Endothelial cell of umbilical vein (primary cell): ENCODE data around the gene TAS1R2. TPM values are rescaled to one million over a fixed set of nuclear protein-coding genes. Genes with fewer than 3 reads are reported as not detected.

Experiments used
- BruUV-seq: library from RNA; stranded (reverse); fragments of 400-500 nt; replicated peaks from 2 replicates; lab custom pipeline; 2021; lab: Mats Ljungman, UMichigan
- CTCF ChIA-PET: fragments of 300-600, 350-600 bp; sonication (Branson Sonifier 250); formaldehyde crosslinking; loops from one replicate; lab custom pipeline; 2021; ENCODE audit warnings: antibody characterized with exemption, inconsistent platforms; lab: Charles Lee
- POLR2A ChIA-PET: fragments of 300-600, 350-600 bp; sonication (Branson Sonifier 250); formaldehyde crosslinking; loops from one replicate; lab custom pipeline; 2021; ENCODE audit warnings: antibody characterized with exemption, inconsistent platforms; lab: Charles Lee
- DNase-seq: peaks from one replicate; pipeline ENCODE4 v3.0.0-alpha.2; 2011; ENCODE audit warnings: low read depth, low spot score
- FAIRE-seq: peaks from 2 replicates; lab custom pipeline; 2011; peaks lifted over from hg19 to GRCh38; lab: Jason Lieb, UNC
- H2AFZ ChIP-seq: 2 replicates; pipeline ENCODE4 v1.6.0; 2012; ENCODE audit warnings: low read depth, low read length, control low read depth, inconsistent platforms
- H3K27ac ChIP-seq: 2 replicates; pipeline ENCODE4 v1.5.1; 2011; ENCODE audit warnings: low read depth, mild to moderate bottlenecking, control low read depth, low read length, moderate library complexity; ENCODE audit not compliant: insufficient read depth
- H3K27me3 ChIP-seq, 2 experiments: 2 replicates each; pipeline versions ENCODE4 v1.6.0 to v1.6.1; 2011; ENCODE audit warnings: low read length in 2 of 2, mixed read lengths in 1 of 2; ENCODE audit not compliant: control insufficient read depth in 2 of 2, insufficient read depth in 2 of 2
- H3K36me3 ChIP-seq, 2 experiments: 2 replicates in 1 of 2; 3 replicates in 1 of 2; pipeline ENCODE4 v1.5.1; 2011; ENCODE audit warnings: low read length in 2 of 2, mild to moderate bottlenecking in 1 of 2, moderate library complexity in 1 of 2; ENCODE audit not compliant: control insufficient read depth in 2 of 2, insufficient read depth in 2 of 2; ENCODE audit errors: extremely low read depth in 1 of 2
- H3K4me1 ChIP-seq: 3 replicates; pipeline ENCODE4 v1.5.1; 2011; ENCODE audit warnings: mild to moderate bottlenecking, low read length; ENCODE audit not compliant: control insufficient read depth, insufficient read depth; ENCODE audit errors: extremely low read depth
- H3K4me2 ChIP-seq: 2 replicates; pipeline ENCODE4 v1.6.1; 2011; ENCODE audit warnings: low read length, control low read depth, mixed read lengths; ENCODE audit not compliant: insufficient read depth
- H3K4me3 ChIP-seq, 3 experiments: fragments of 200-600 bp in 1 of 3; sonication (generic), shearing (Covaris generic) in 1 of 3; replicated peaks in 1 of 3; 2 replicates each; pipeline ENCODE4 v1.5.1; 2011 to 2016; ENCODE audit warnings: control low read depth in 3 of 3, low read length in 3 of 3, mild to moderate bottlenecking in 2 of 3, inconsistent platforms in 1 of 3, low read depth in 1 of 3, moderate library complexity in 1 of 3; ENCODE audit not compliant: insufficient read depth in 1 of 3
- H3K79me2 ChIP-seq: 2 replicates; pipeline ENCODE4 v1.6.0; 2012; ENCODE audit warnings: low read length, inconsistent platforms; ENCODE audit not compliant: control insufficient read depth, insufficient read depth
- H3K9ac ChIP-seq: replicated peaks from 2 replicates; pipeline ENCODE3; 2011; ENCODE audit warnings: low read length, control low read depth; ENCODE audit not compliant: insufficient read depth; ENCODE audit errors: extremely low read depth
- H3K9me1 ChIP-seq: replicated peaks from 3 replicates; pipeline ENCODE4 v1.6.0; 2011; ENCODE audit warnings: mild to moderate bottlenecking, low read length; ENCODE audit not compliant: control insufficient read depth, insufficient read depth; ENCODE audit errors: extremely low read depth
- H3K9me3 ChIP-seq: replicated peaks from 2 replicates; pipeline ENCODE4 v1.5.1; 2012; ENCODE audit warnings: low read length, inconsistent platforms; ENCODE audit not compliant: control insufficient read depth, insufficient read depth
- H4K20me1 ChIP-seq: replicated peaks from 2 replicates; pipeline ENCODE3; 2011; ENCODE audit warnings: mild to moderate bottlenecking, low read length; ENCODE audit not compliant: control insufficient read depth, insufficient read depth; ENCODE audit errors: extremely low read depth
- CTCF ChIP-seq, 2 donors: IDR thresholded peaks; 1 replicate in 1 of 2; 2 replicates in 1 of 2; pipeline ENCODE4 v1.5.1; 2011; ENCODE audit warnings: low read length in 2 of 2, mild to moderate bottlenecking in 2 of 2, moderate library complexity in 2 of 2, control low read depth in 1 of 2, inconsistent platforms in 1 of 2, low read depth in 1 of 2; ENCODE audit not compliant: insufficient read depth in 1 of 2; ENCODE audit errors: extremely low read depth in 1 of 2
- EZH2 ChIP-seq: IDR thresholded peaks from 2 replicates; pipeline ENCODE4 v1.6.1; 2012; ENCODE audit warnings: borderline replicate concordance, low read depth, mild to moderate bottlenecking, moderate library complexity, low read length, inconsistent platforms; ENCODE audit not compliant: severe bottlenecking
- FOS ChIP-seq: IDR thresholded peaks from 2 replicates; pipeline ENCODE4 v1.6.1; 2011; ENCODE audit warnings: mild to moderate bottlenecking, low read length, moderate library complexity, borderline replicate concordance; ENCODE audit not compliant: insufficient read depth
- GATA2 ChIP-seq: IDR thresholded peaks from 2 replicates; pipeline ENCODE4 v1.7.0; 2011; ENCODE audit warnings: low read depth, mild to moderate bottlenecking, moderate library complexity, mixed read lengths, low read length; ENCODE audit not compliant: insufficient read length, insufficient read depth
- JUN ChIP-seq: IDR thresholded peaks from 2 replicates; pipeline ENCODE4 v1.6.1; 2011; ENCODE audit warnings: borderline replicate concordance, low read depth; ENCODE audit not compliant: insufficient read length, insufficient read depth
- MAX ChIP-seq: IDR thresholded peaks from 2 replicates; pipeline ENCODE4 v1.6.1; 2011; ENCODE audit not compliant: insufficient read depth, insufficient read length
- MYC ChIP-seq: IDR thresholded peaks from one replicate; pipeline ENCODE4 v1.6.1; 2011; ENCODE audit warnings: mild to moderate bottlenecking, low read depth, low read length
- POLR2A ChIP-seq: IDR thresholded peaks from 2 replicates; pipeline ENCODE4 v1.6.1; 2012; ENCODE audit warnings: low read depth, mild to moderate bottlenecking, control low read depth, low read length
- POLR2AphosphoS5 ChIP-seq: IDR thresholded peaks from 2 replicates; pipeline ENCODE4 v1.6.1; 2012; ENCODE audit warnings: low read depth, mild to moderate bottlenecking, control low read depth, low read length, moderate library complexity; ENCODE audit not compliant: insufficient read depth
- dilution Hi-C: fragments of 300-500 bp; cut with MboI; formaldehyde crosslinking; loops from one replicate; pipeline ENCODE4 v1.15.0; 2019; ENCODE audit warnings: low sequenced_read_pairs; ENCODE audit not compliant: extremely low pct_ligation_motif_present
- intact Hi-C: fragments of 100-400 bp; cut with micrococcal nuclease; formaldehyde crosslinking; loops from one replicate; pipeline ENCODE4 v1.10.0; 2022
- polyA plus RNA-seq, 4 experiments: library from polyadenylated mRNA; depleted of rRNA in 3 of 4; stranded (reverse) in 3 of 4; unstranded in 1 of 4; fragments of >200 nt; gene quantifications; 2 replicates each; pipeline versions ENCODE4 v1.2.1 to v1.2.3, GENCODE V29; 2011 to 2012; ENCODE audit warnings: missing spikeins in 1 of 4
- total RNA-seq: library from RNA; stranded (reverse); gene quantifications from 2 replicates; pipeline ENCODE4 v1.2.3, GENCODE V29; 2021

Gene TAS1R2
- total and polyA plus RNA-seq, 2 donors (not counting 3 experiments of a cell fraction or from before 2014, with no cell fraction given) = not detected

GRCh38 chr1:18895317-18895716 lies 35.9 kb upstream of the TAS1R2 start:
- Histone ChIP-seq H3K36me3 (no peaks in the 10 kb centered on the region), H3K9me3 (no peaks in the 10 kb centered on the region), H4K20me1 (no peaks in the 10 kb centered on the region), H2AFZ (no peak overlapping the region), H3K9ac (no peak overlapping the region), H3K4me1 (peaks cover 4% of the 10 kb centered on the region), H3K79me2 (no peaks in the 10 kb centered on the region), H3K27ac (no peak overlapping the region), H3K9me1 (no peaks in the 10 kb centered on the region), H3K4me3 (no peak overlapping the region), H3K27me3 (no peaks in the 10 kb centered on the region), H3K4me2 (no peak overlapping the region)
- TF ChIP-seq CTCF (IDR thresholded peaks at IDR 0.05; ENCODE audit: extremely low read depth in 1 of 2, insufficient read depth in 1 of 2, low read depth in 1 of 2, low read length in 2 of 2) (no peak), EZH2 (no peak), JUN (no peak), GATA2 (no peak), POLR2AphosphoS5 (no peak), MYC (no peak), MAX (no peak), FOS (no peak), POLR2A (no peak)
- BruUV-seq = no TSS peak
- CTCF ChIA-PET = interaction anchor here (1.2 to 1.7 kb wide), 2 partner anchors 11 to 18 kb away, joined by 4 to 5 read pairs; no protein-coding TSS in a partner anchor
- intact Hi-C loops = no loop called here
- DNase-seq = no peak
- POLR2A ChIA-PET = no interaction called here
- no peak for FAIRE-seq
- dilution Hi-C loops = no loop called here
